K562 (cell line): ENCODE measurements around the gene EPHB6. TPM values are rescaled to one million over a fixed set of nuclear protein-coding genes. Genes with fewer than 3 reads are reported as not detected.
A peak's percentile ranks its signal among the peaks of the same experiment; 100 is the strongest.

Experiments
- ADNP ChIP-seq: fragments of 200-800 bp; sonication (Bioruptor generic); IDR thresholded peaks from 2 replicates; pipeline ENCODE4 v1.6.1; 2016; ENCODE audit warnings: missing genetic modification characterization, missing compliant biosample characterization
- HOXB6 ChIP-seq: fragments of 250-450 bp; sonication (Bioruptor Pico); IDR thresholded peaks from 2 replicates; pipeline ENCODE4 v1.5.1; 2022; ENCODE audit warnings: mild to moderate bottlenecking, borderline replicate concordance
- NEUROD1 ChIP-seq: fragments of 150-350 bp; IDR thresholded peaks from 2 replicates; pipeline ENCODE4 v1.6.1; 2014; ENCODE audit warnings: borderline replicate concordance, low read length, low read depth; ENCODE audit not compliant: partially characterized antibody
- RBFOX2 ChIP-seq: fragments of 200-400 bp; formaldehyde crosslinking; IDR thresholded peaks from 2 replicates; pipeline ENCODE4 v1.6.1; 2017; ENCODE audit warnings: low read depth, mild to moderate bottlenecking, low read length, moderate library complexity
- SIX5 ChIP-seq, 2 experiments: IDR thresholded peaks; 2 replicates each; pipeline ENCODE4 v1.6.1; 2011; ENCODE audit warnings: low read length in 2 of 2, borderline replicate concordance in 1 of 2, low read depth in 1 of 2, mild to moderate bottlenecking in 1 of 2, moderate library complexity in 1 of 2; ENCODE audit not compliant: insufficient read depth in 1 of 2
- SMAD3 ChIP-seq: fragments of 450-650 bp; formaldehyde crosslinking; conservative IDR thresholded peaks from 2 replicates; pipeline ENCODE4 v1.4.0; 2020; ENCODE audit warnings: mild to moderate bottlenecking
- TCFL5 ChIP-seq: fragments of 250-450 bp; sonication (Bioruptor Pico); conservative IDR thresholded peaks from 2 replicates; pipeline ENCODE4 v1.6.1; 2021; ENCODE audit warnings: mild to moderate bottlenecking, moderate library complexity, matching md5 sums
- XRCC4 ChIP-seq: IDR thresholded peaks from one replicate; pipeline ENCODE4 v1.6.1; 2011; ENCODE audit not compliant: insufficient read depth, insufficient read length; ENCODE audit errors: extremely low read depth
- ZNF197 ChIP-seq: fragments of 200-800 bp; sonication (Bioruptor generic); IDR thresholded peaks from 2 replicates; pipeline ENCODE4 v1.6.1; 2016; ENCODE audit warnings: low read depth, missing genetic modification characterization, missing compliant biosample characterization
- ZNF239 ChIP-seq: fragments of 250-450 bp; sonication (Bioruptor Pico); IDR thresholded peaks from 2 replicates; pipeline ENCODE4 v1.4.0; 2020; ENCODE audit warnings: mild to moderate bottlenecking
- polyA plus RNA-seq, 8 experiments: library from polyadenylated mRNA; depleted of rRNA in 4 of 8; stranded (reverse) in 5 of 8; unstranded in 3 of 8; fragments of >200 nt; fragmentation: Nextera tagmentation in 2 of 8; fragmentation: Illumina TruSeq in 1 of 8; extraction: Ambion mirVana in 2 of 8; extraction: Trizol in 1 of 8; gene quantifications; 2 replicates each; pipeline versions ENCODE4 v1.2.1 to v1.2.3, GENCODE V29; 2011 to 2014; ENCODE audit warnings: inconsistent platforms in 1 of 8, missing spikeins in 1 of 8
- total RNA-seq, 7 experiments: library from RNA; depleted of rRNA in 6 of 7; stranded (reverse); fragments of >200 nt in 6 of 7; fragmentation: Illumina TruSeq in 2 of 7; extraction: Trizol in 2 of 7; gene quantifications; 2 replicates each; pipeline versions ENCODE4 v1.2.1 to v1.2.3, GENCODE V29; 2011 to 2021; ENCODE audit warnings: low replicate concordance in 1 of 7
- TF ChIP-seq, protein P1 (sequence below): IDR thresholded peaks from 2 replicates; pipeline ENCODE4 v1.6.1; 2012; ENCODE audit warnings: low read depth, low read length, improper control_type of control experiment, borderline replicate concordance
- TF ChIP-seq, protein P2 (sequence below): fragments of 200-600 bp; sonication (generic); IDR thresholded peaks from one replicate; pipeline ENCODE4 v1.6.1; 2012; ENCODE audit warnings: mild to moderate bottlenecking, low read depth, low read length, inconsistent platforms

Gene EPHB6
- total and polyA plus RNA-seq, 9 of the 15 experiments (the other 6 are each of a cell fraction or from before 2014, with no cell fraction given) = 1.4 to 123 (median 7.6) TPM

DNA sequence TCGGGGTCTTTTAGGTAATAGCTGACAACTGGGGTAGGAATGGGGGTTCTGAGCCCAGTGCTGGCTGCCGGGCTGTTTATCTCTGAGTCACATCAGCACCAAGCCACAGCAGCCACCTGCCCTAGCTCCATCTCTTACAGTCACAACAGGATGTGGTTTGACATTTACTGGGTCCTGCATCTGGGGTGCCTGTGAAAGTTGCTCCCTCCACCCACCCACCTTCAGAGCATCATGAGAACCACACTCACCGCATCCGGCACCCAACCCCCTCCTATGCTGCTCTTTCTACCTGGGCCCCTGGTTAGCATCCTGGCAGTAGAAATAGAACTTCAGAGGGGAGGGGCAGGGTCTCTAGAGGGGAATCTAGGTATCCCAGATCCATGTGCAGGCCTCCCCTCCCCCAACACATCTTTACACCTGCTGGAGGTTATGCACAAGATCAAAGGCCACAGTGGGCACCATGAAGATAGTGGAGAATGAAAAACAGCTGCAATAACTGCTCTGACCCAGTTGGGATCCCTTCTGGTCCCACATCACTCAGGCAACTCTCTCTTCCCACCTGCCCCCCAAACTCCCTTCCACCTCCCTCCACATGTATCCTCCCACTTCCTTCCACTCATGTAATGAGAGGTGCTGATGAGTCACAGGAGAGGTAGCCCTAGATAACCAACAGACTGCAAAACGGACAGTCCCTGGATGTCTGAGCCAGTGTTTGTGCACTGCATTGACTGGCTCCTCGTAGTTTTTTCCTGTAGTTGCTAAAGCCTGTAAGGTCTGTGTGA, 45.9 kb upstream of the EPHB6 start (continued):
- TF ChIP-seq, protein P1, sequence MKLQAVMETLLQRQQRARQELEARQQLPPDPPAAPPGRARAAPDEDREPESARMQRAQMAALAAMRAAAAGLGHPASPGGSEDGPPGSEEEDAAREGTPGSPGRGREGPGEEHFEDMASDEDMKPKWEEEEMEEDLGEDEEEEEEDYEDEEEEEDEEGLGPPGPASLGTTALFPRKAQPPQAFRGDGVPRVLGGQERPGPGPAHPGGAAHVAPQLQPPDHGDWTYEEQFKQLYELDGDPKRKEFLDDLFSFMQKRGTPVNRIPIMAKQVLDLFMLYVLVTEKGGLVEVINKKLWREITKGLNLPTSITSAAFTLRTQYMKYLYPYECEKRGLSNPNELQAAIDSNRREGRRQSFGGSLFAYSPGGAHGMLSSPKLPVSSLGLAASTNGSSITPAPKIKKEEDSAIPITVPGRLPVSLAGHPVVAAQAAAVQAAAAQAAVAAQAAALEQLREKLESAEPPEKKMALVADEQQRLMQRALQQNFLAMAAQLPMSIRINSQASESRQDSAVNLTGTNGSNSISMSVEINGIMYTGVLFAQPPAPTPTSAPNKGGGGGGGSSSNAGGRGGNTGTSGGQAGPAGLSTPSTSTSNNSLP = no peak
- TF ChIP-seq XRCC4 = no peak
- TF ChIP-seq SIX5 (IDR thresholded peaks at IDR 0.05; ENCODE audit: borderline replicate concordance in 1 of 2, insufficient read depth in 1 of 2, low read depth in 1 of 2, low read length in 2 of 2) = no peak
- no peak for TF ChIP-seq ZNF239
- TF ChIP-seq SMAD3 (CRISPR knock-in tag) = no peak
- TF ChIP-seq ADNP (tag) = no peak
- no peak for TF ChIP-seq ZNF197 (CRISPR knock-in tag)
- TF ChIP-seq HOXB6 = no peak
- TF ChIP-seq NEUROD1 = peak; percentile 18
- TF ChIP-seq, protein P2, sequence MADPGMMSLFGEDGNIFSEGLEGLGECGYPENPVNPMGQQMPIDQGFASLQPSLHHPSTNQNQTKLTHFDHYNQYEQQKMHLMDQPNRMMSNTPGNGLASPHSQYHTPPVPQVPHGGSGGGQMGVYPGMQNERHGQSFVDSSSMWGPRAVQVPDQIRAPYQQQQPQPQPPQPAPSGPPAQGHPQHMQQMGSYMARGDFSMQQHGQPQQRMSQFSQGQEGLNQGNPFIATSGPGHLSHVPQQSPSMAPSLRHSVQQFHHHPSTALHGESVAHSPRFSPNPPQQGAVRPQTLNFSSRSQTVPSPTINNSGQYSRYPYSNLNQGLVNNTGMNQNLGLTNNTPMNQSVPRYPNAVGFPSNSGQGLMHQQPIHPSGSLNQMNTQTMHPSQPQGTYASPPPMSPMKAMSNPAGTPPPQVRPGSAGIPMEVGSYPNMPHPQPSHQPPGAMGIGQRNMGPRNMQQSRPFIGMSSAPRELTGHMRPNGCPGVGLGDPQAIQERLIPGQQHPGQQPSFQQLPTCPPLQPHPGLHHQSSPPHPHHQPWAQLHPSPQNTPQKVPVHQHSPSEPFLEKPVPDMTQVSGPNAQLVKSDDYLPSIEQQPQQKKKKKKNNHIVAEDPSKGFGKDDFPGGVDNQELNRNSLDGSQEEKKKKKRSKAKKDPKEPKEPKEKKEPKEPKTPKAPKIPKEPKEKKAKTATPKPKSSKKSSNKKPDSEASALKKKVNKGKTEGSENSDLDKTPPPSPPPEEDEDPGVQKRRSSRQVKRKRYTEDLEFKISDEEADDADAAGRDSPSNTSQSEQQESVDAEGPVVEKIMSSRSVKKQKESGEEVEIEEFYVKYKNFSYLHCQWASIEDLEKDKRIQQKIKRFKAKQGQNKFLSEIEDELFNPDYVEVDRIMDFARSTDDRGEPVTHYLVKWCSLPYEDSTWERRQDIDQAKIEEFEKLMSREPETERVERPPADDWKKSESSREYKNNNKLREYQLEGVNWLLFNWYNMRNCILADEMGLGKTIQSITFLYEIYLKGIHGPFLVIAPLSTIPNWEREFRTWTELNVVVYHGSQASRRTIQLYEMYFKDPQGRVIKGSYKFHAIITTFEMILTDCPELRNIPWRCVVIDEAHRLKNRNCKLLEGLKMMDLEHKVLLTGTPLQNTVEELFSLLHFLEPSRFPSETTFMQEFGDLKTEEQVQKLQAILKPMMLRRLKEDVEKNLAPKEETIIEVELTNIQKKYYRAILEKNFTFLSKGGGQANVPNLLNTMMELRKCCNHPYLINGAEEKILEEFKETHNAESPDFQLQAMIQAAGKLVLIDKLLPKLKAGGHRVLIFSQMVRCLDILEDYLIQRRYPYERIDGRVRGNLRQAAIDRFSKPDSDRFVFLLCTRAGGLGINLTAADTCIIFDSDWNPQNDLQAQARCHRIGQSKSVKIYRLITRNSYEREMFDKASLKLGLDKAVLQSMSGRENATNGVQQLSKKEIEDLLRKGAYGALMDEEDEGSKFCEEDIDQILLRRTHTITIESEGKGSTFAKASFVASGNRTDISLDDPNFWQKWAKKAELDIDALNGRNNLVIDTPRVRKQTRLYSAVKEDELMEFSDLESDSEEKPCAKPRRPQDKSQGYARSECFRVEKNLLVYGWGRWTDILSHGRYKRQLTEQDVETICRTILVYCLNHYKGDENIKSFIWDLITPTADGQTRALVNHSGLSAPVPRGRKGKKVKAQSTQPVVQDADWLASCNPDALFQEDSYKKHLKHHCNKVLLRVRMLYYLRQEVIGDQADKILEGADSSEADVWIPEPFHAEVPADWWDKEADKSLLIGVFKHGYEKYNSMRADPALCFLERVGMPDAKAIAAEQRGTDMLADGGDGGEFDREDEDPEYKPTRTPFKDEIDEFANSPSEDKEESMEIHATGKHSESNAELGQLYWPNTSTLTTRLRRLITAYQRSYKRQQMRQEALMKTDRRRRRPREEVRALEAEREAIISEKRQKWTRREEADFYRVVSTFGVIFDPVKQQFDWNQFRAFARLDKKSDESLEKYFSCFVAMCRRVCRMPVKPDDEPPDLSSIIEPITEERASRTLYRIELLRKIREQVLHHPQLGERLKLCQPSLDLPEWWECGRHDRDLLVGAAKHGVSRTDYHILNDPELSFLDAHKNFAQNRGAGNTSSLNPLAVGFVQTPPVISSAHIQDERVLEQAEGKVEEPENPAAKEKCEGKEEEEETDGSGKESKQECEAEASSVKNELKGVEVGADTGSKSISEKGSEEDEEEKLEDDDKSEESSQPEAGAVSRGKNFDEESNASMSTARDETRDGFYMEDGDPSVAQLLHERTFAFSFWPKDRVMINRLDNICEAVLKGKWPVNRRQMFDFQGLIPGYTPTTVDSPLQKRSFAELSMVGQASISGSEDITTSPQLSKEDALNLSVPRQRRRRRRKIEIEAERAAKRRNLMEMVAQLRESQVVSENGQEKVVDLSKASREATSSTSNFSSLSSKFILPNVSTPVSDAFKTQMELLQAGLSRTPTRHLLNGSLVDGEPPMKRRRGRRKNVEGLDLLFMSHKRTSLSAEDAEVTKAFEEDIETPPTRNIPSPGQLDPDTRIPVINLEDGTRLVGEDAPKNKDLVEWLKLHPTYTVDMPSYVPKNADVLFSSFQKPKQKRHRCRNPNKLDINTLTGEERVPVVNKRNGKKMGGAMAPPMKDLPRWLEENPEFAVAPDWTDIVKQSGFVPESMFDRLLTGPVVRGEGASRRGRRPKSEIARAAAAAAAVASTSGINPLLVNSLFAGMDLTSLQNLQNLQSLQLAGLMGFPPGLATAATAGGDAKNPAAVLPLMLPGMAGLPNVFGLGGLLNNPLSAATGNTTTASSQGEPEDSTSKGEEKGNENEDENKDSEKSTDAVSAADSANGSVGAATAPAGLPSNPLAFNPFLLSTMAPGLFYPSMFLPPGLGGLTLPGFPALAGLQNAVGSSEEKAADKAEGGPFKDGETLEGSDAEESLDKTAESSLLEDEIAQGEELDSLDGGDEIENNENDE = no peak
- TF ChIP-seq RBFOX2 = 0 out of 2 replicates have a peak, but pooled peaks have one; percentile 30
- no peak for TF ChIP-seq TCFL5 (CRISPR knock-in tag)
